HL-60/S4 treated with phorbol 12-myristate 13-acetate at 8.2 ng/mL for 4 days and 3 days (cell line): ENCODE measurements around the gene ZNF780B.

Source experiments
- in situ Hi-C: fragments of 300-500 bp; cut with MboI; formaldehyde crosslinking; loops from 2 replicates; pipeline ENCODE4 v1.15.0; 2022; ENCODE audit warnings: low sequenced_read_pairs

The ZNF780B gene

GRCh38 chr19:39983695-39984300 lies 72.2 kb downstream of the ZNF780B start:
- in situ Hi-C loops: no loop called here

GRCh38 chr19:39982883-39983282 lies 73.1 kb downstream of the ZNF780B start:
- in situ Hi-C loops: no loop called here
